CD4-positive, alpha-beta T cell treated with Interferon alpha-2 for 1 hour (primary cell): ENCODE data around the gene SPHK2.
A peak's percentile ranks its signal among the peaks of the same experiment; 100 is the strongest.
"Not testable (repeated sequence)": the region's sequence is repeated elsewhere in the genome, so short reads cannot be mapped to it uniquely, and the experiment has no call there.

Experiments used
- DNase-seq, 2 donors: peaks; one replicate each; pipeline ENCODE4 v3.0.0-alpha.2; 2020 to 2022

Gene SPHK2

GRCh38 chr19:48637948-48638830 is 18.9 kb downstream of the SPHK2 start:
- peak; percentile 94 for DNase-seq

- DNase-seq: no peak
Observed at GRCh38 chr19:48638831-48639381, 19.6 kb downstream of the SPHK2 start.

- peak in 1 of 2 donors; percentile 45 for DNase-seq
Observed at GRCh38 chr19:48639483-48640375, 20.4 kb downstream of the SPHK2 start.

- DNase-seq: no peak
Observed at GRCh38 chr19:48641850-48642249, 22.5 kb downstream of the SPHK2 start.

- DNase-seq: no peak
Observed at GRCh38 chr19:48642862-48643261, 23.6 kb downstream of the SPHK2 start.

GRCh38 chr19:48644355-48644754 is 25.0 kb downstream of the SPHK2 start:
- DNase-seq: no peak

- DNase-seq: peak; percentile 79 to 83
Observed at GRCh38 chr19:48644839-48645619, 25.7 kb downstream of the SPHK2 start.

- DNase-seq: no peak
Observed at GRCh38 chr19:48645620-48646000, 26.3 kb downstream of the SPHK2 start.

GRCh38 chr19:48646001-48646721 is 26.9 kb downstream of the SPHK2 start, which contains the start of gene CA11:
CA11 (minus strand) TSS chr19:48646187; CDS start chr19:48645632, 555 bp downstream.
- DNase-seq: peak; percentile 91 to 95

- no peak for DNase-seq
Observed at GRCh38 chr19:48646722-48647216, 27.5 kb downstream of the SPHK2 start.

GRCh38 chr19:48648134-48648533 is 28.8 kb downstream of the SPHK2 start:
- no peak for DNase-seq

GRCh38 chr19:48650974-48651682 is 31.8 kb downstream of the SPHK2 start:
- no peak for DNase-seq

- no peak for DNase-seq
Observed at GRCh38 chr19:48651683-48652048, 32.4 kb downstream of the SPHK2 start.

- no peak for DNase-seq
Observed at GRCh38 chr19:48654299-48655059, 35.2 kb downstream of the SPHK2 start.

GRCh38 chr19:48656840-48657474 is 37.7 kb downstream of the SPHK2 start:
- DNase-seq: no peak

GRCh38 chr19:48657828-48658227 is 38.5 kb downstream of the SPHK2 start:
- DNase-seq: not testable (repeated sequence)

- DNase-seq: no peak
Observed at GRCh38 chr19:48658483-48658882, 39.2 kb downstream of the SPHK2 start.

GRCh38 chr19:48659768-48660167 is 40.5 kb downstream of the SPHK2 start:
- peak in 1 of 2 donors; percentile 36 for DNase-seq
